ENCODE measurements around the gene ENTPD7. TPM values are rescaled to one million over a fixed set of nuclear protein-coding genes. Genes with fewer than 3 reads are reported as not detected.

Gene ENTPD7
- total RNA-seq, 1 donor from 2014 or later: 9.9 TPM

- Histone ChIP-seq H3K9me3 (no peaks in the 10 kb centered on the region), H3K27ac (no peak overlapping the region), H3K36me3 (peaks cover 8 to 19% of the 10 kb centered on the region in 2 donors), H3K4me1 (no peaks in the 10 kb centered on the region), H3K4me3 (no peak overlapping the region), H3K27me3 (no peaks in the 10 kb centered on the region)
- no peak for DNase-seq (ENCODE audit: low spot score in 2 of 2)
- TF ChIP-seq CTCF (IDR thresholded peaks at IDR 0.05): no peak
- intact Hi-C loops (cut with DNase I): no loop called here
Observed at GRCh38 chr10:99682752-99683151, 23.4 kb downstream of the ENTPD7 start.

DNA sequence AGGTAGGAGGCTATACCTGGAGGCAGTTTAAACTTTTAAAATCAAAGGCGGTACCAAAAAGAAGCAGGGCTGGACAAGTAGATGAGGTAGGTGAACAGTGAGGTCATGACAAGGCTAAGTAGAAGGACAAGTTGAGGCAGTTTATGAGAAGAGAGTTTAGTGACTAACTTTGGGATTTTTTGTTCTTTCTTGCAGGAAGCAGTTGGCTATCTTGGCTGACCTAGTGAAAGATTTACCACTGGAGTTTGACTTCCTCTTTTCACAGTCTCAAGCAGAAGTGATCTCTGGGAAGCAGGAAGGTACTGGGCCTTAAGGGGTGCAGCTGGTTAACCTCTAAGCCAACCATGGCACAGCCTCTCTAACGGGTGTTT, 26.3 kb downstream of the ENTPD7 start:
- Histone ChIP-seq H3K4me3 (no peak overlapping the region), H3K9me3 (no peaks in the 10 kb centered on the region)
- no peak for TF ChIP-seq CTCF (IDR thresholded peaks at IDR 0.05)

GRCh38 chr10:99689461-99689860, 30.2 kb downstream of the ENTPD7 start:
- H3K9me3 ChIP-seq: no peaks in the 10 kb centered on the region
- TF ChIP-seq CTCF (IDR thresholded peaks at IDR 0.05): no peak

More for the DNA sequence above, 26.3 kb downstream of the ENTPD7 start:
- DNase-seq (ENCODE audit: low spot score in 2 of 2): no peak
- intact Hi-C loops (cut with DNase I): no loop called here
- Histone ChIP-seq H3K27ac (no peak overlapping the region), H3K4me1 (no peaks in the 10 kb centered on the region), H3K36me3 (peaks cover 7 to 8% of the 10 kb centered on the region in 2 donors), H3K27me3 (no peaks in the 10 kb centered on the region)

DNA sequence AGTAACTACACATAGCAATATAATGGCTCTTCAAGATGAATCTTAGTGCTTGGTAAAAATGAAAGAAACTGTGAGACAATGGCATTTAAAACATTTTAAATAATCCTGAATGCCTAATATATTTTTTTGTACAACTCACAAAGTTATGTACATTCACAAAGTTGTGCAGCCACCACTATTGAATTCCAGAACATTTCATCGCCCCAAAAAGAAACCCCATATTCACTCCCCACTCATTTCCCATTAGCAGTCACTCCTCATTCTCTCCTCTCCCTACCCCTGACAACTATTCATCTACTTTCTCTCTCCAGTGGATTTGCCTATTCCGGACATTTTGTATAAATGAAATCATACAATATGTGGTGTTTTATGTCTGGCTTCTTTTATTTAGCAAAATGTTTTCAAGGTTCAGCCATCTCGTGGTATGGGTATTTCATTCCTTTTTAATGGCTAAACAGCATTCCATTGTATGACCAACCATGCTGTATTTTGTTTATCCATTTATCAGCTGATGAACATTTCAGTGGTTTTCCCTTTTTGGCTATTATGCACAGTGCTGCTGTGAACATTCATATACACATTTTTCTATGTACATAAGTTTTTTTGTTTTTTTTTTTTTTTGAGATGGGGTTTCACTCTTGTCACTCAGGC, 34.7 kb downstream of the ENTPD7 start:
- DNase-seq (ENCODE audit: low spot score in 2 of 2): no peak
- intact Hi-C loops (cut with DNase I): no loop called here
- Histone ChIP-seq H3K4me3 (no peak overlapping the region), H3K27me3 (no peaks in the 10 kb centered on the region), H3K9me3 (no peaks in the 10 kb centered on the region), H3K27ac (no peak overlapping the region), H3K36me3 (peaks cover 33 to 44% of the 10 kb centered on the region in 2 donors), H3K4me1 (no peaks in the 10 kb centered on the region)
- no peak for TF ChIP-seq CTCF (IDR thresholded peaks at IDR 0.05)

More at GRCh38 chr10:99689461-99689860, 30.2 kb downstream of the ENTPD7 start:
- intact Hi-C loops (cut with DNase I): no loop called here
- no peak overlapping the region for H3K4me3 ChIP-seq
- H3K4me1 ChIP-seq: no peaks in the 10 kb centered on the region
- H3K36me3 ChIP-seq: peaks cover 13 to 14% of the 10 kb centered on the region in 2 donors
- no peak for DNase-seq (ENCODE audit: low spot score in 2 of 2)
- H3K27ac ChIP-seq: no peak overlapping the region
- H3K27me3 ChIP-seq: no peaks in the 10 kb centered on the region

- H3K9me3 ChIP-seq: no peaks in the 10 kb centered on the region
- peaks cover 37 to 49% of the 10 kb centered on the region in 2 donors for H3K36me3 ChIP-seq
- TF ChIP-seq CTCF (IDR thresholded peaks at IDR 0.05): no peak
- intact Hi-C loops (cut with DNase I): no loop called here
- no peak for DNase-seq (ENCODE audit: low spot score in 2 of 2)
- H3K27me3 ChIP-seq: no peaks in the 10 kb centered on the region
- H3K4me3 ChIP-seq: no peak overlapping the region
- H3K4me1 ChIP-seq: no peaks in the 10 kb centered on the region
- H3K27ac ChIP-seq: no peak overlapping the region
Observed at GRCh38 chr10:99695761-99696160, 36.5 kb downstream of the ENTPD7 start.

Measured in ascending aorta (tissue), 2 donors.